Measurements from ENCODE around the gene PRDM10.
A peak's percentile ranks its signal among the peaks of the same experiment; 100 is the strongest.
"Not testable (repeated sequence)": the region's sequence is repeated elsewhere in the genome, so short reads cannot be mapped to it uniquely, and the experiment has no call there.

PRDM10 gene

DNA sequence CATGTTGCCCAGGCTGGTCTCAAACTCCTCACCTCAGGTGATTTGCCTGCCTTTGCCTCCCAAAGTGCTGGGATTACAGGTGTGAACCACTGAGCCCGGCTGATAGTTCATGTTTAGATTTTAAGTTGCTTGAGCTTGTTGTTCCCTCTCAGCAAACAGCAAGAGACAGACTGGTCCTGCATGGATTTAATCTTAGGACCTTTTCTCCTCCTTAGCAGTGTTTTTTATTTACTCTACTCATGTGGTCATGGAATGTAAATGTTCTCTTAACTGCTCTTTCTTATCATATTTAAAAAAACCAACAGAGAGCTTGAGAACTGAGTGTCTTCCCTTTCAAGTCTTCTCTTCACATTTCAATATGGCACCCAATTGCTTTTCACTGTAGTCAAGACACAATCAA, 22.7 kb upstream of the PRDM10 start:
- no peak for DNase-seq
- H3K27me3 Mint-ChIP-seq: peaks cover 11% of the 10 kb centered on the region
- CTCF ChIA-PET: no interaction called here
- no peak overlapping the region for H3K27ac Mint-ChIP-seq
- no peaks in the 10 kb centered on the region for H3K36me3 Mint-ChIP-seq
- H3K4me1 Mint-ChIP-seq: no peaks in the 10 kb centered on the region
- H3K9me3 Mint-ChIP-seq: no peaks in the 10 kb centered on the region
- H3K4me3 Mint-ChIP-seq: no peak overlapping the region

DNA sequence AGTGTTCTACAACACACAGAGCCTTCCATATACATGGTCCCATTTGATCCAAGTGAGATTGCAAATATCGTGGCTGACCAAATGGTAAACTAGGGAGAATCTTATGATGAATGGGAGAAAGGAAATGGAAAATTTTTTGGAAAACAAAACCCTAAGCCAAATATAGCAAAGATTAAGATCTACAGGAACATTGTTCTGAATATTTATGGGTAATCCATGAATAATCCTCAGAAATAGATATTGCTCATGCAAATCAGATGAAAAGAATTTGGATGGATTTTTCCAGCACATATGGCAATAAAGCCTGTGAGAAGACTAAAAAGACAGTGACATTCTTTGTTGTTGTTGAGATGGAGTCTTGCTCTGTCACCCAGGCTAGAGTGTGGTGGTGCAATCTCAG, 21.7 kb upstream of the PRDM10 start:
- CTCF ChIA-PET: no interaction called here

DNA sequence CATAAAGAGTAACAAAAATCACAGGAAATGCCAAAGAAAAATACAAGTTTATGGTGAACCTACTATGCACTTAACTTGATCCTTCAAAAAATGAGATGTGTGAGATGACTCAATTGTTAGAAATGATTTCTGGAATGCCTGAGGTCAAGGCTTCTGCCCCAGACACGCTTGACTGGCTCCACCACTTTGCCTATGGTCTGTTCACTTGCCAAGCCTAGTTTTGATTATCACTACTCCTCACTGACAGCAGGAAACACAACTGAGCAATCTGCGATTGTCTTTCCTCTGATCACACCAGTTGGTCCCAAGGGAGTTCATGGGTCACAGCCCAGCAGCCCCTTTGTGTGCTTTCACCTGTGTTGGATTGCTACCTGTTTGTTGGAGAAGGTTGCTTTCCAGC, 20.6 kb upstream of the PRDM10 start:
- no peaks in the 10 kb centered on the region for H3K4me1 Mint-ChIP-seq
- CTCF ChIA-PET: no interaction called here
- peaks cover 11% of the 10 kb centered on the region for H3K27me3 Mint-ChIP-seq
- no peak for DNase-seq
- H3K4me3 Mint-ChIP-seq: no peak overlapping the region
- no peaks in the 10 kb centered on the region for H3K9me3 Mint-ChIP-seq
- no peaks in the 10 kb centered on the region for H3K36me3 Mint-ChIP-seq
- no peak overlapping the region for H3K27ac Mint-ChIP-seq

More for the DNA sequence above, 21.7 kb upstream of the PRDM10 start:
- H3K27ac Mint-ChIP-seq: no peak overlapping the region
- no peak overlapping the region for H3K4me3 Mint-ChIP-seq
- no peaks in the 10 kb centered on the region for H3K4me1 Mint-ChIP-seq
- no peaks in the 10 kb centered on the region for H3K36me3 Mint-ChIP-seq
- H3K27me3 Mint-ChIP-seq: peaks cover 11% of the 10 kb centered on the region
- no peak for DNase-seq
- H3K9me3 Mint-ChIP-seq: no peaks in the 10 kb centered on the region

DNA sequence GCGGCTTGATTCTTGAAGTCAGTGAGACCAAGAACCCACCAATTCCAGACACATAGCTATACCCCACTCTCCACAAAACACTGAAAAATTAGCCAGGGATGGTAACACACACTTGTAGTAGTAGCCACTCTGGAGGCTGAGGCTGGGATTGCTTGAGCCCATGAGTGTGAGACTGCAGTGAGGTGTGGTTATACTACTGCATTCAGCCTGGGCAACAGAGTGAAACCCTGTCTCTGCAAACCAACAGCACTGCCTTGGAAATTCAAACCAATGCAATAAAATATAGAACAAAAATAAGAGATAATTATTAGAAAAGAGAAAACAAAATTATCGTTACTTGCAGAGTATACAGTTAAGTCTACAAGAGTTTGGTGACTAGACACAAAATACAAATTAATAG, 20.2 kb upstream of the PRDM10 start:
- H3K27ac Mint-ChIP-seq: no peak overlapping the region
- CTCF ChIA-PET: no interaction called here
- no peak for DNase-seq
- peaks cover 11% of the 10 kb centered on the region for H3K27me3 Mint-ChIP-seq
- no peak overlapping the region for H3K4me3 Mint-ChIP-seq
- no peaks in the 10 kb centered on the region for H3K36me3 Mint-ChIP-seq
- H3K9me3 Mint-ChIP-seq: no peaks in the 10 kb centered on the region
- no peaks in the 10 kb centered on the region for H3K4me1 Mint-ChIP-seq

DNA sequence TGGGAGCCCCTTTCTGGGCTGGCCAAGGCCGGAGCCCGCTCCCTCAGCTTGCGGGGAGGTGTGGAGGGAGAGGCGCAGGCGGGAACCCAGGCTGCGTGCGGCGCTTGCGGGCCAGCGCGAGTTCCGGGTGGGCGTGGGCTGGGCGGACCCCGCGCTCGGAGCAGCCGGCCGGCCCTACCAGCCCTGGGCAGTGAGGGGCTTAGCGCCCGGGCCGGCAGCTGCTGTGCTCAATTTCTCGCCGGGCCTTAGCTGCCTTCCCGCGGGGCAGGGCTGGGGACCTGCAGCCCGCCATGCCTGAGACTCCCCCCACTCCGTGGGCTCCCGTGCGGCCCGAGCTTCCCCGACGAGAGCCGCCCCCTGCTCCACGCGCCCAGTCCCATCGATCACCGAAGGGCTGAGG, 19.0 kb upstream of the PRDM10 start:
- not testable (repeated sequence) for H3K36me3 Mint-ChIP-seq, DNase-seq, H3K4me1 Mint-ChIP-seq, H3K4me3 Mint-ChIP-seq, H3K9me3 Mint-ChIP-seq, H3K27ac Mint-ChIP-seq
- peaks cover 11% of the 10 kb centered on the region for H3K27me3 Mint-ChIP-seq
- CTCF ChIA-PET: interaction anchor here (1.1 kb wide), 1 partner anchor 96 kb away, joined by 3 read pairs; no protein-coding TSS in a partner anchor

DNA sequence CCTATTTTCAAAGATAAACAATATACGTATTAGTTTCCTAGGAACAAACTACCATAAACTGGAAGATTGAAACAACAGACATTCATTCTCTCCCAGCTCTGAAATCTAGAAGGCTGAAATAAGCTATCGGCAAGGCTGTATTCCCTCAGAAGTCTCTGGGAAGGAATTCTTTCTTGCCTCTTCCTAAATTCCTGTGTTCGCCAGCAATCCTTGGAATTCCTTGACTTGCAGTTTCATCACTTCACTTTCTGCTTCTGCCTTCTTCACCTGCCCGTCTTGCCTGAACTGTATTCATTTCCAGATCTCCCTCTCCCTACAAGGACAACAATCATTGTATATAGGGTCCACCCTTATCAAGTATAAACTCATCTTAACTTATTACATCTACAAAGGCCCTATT, 17.7 kb upstream of the PRDM10 start:
- no peak overlapping the region for H3K27ac Mint-ChIP-seq
- no peaks in the 10 kb centered on the region for H3K9me3 Mint-ChIP-seq
- H3K27me3 Mint-ChIP-seq: peaks cover 17% of the 10 kb centered on the region
- no peak overlapping the region for H3K4me3 Mint-ChIP-seq
- no peaks in the 10 kb centered on the region for H3K36me3 Mint-ChIP-seq
- DNase-seq: no peak
- H3K4me1 Mint-ChIP-seq: no peaks in the 10 kb centered on the region
- CTCF ChIA-PET: no interaction called here

DNA sequence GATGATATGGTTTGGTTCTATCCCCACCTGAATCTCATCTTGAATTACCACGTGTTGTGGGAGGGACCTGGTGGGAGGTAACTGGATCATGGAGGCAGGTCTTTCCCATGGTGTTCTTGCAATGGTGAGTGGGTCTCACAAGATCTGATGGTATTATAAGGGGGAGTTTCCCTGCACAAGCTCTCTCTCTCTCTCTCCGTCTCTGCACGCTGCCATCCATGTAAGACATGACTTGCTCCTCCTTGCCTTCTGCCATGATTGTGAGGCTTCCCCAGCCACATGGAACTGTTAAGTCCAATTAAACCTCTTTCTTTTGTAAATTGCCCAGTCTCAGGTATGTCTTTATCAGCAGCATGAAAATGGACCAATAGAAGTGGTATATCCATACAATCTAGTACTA, 13.2 kb upstream of the PRDM10 start:
- H3K4me3 Mint-ChIP-seq, H3K36me3 Mint-ChIP-seq, CTCF ChIA-PET, DNase-seq, H3K27ac Mint-ChIP-seq, H3K4me1 Mint-ChIP-seq, H3K9me3 Mint-ChIP-seq, H3K27me3 Mint-ChIP-seq: not testable (repeated sequence)

DNA sequence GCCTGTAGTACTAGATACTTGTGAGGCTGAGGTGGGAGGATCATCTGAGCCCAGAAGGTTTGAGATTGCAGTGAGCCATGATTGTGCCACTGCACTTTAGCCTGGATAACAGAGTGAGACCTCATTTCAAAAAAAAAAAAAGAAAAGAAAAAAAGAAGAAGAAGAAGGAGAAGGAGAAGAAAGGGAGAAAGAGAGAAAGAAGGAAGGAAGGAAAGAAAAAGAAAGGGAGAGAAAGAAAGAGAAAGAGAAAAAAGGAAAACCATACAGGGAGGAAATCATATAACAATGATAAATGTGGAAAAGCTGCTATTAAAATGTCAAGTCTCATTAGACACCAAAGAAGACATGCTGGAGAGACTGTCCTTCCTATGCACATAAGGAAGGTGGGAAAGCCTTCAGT, 5.7 kb upstream of the PRDM10 start:
- H3K4me3 Mint-ChIP-seq: no peak overlapping the region
- H3K27me3 Mint-ChIP-seq: peaks cover 7% of the 10 kb centered on the region
- CTCF ChIA-PET: no interaction called here

DNA sequence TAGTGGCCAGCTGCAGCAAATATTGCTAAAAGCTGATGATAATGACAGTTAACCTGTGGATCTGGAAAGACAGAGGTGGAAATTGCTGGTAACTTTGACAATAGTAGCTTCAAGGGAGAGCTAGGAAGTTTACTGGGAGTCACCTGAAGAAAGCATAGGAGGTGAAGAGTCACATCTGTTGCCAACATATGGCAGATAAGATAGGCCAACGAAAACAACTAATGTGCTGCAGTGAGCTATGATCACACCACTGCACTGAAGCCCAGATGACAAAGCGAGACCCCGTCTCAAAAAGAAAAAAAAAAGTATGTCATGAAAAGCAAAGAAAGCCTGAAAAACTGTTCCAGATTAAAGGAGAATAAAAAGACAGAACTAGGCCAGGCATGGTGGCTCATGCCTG, 4.3 kb upstream of the PRDM10 start:
- Mint-ChIP-seq H3K27me3 (peaks cover 11% of the 10 kb centered on the region), H3K36me3 (peaks cover 1% of the 10 kb centered on the region), H3K4me1 (peaks cover 14% of the 10 kb centered on the region), H3K4me3 (no peak overlapping the region), H3K9me3 (no peaks in the 10 kb centered on the region), H3K27ac (no peak overlapping the region)
- CTCF ChIA-PET: interaction anchor here (0.5 to 1.0 kb wide), 2 partner anchors 15 to 206 kb away, joined by 3 read pairs; no protein-coding TSS in a partner anchor
- DNase-seq: no peak

More for the DNA sequence above, 5.7 kb upstream of the PRDM10 start:
- peaks cover 1% of the 10 kb centered on the region for H3K36me3 Mint-ChIP-seq
- H3K4me1 Mint-ChIP-seq: peaks cover 14% of the 10 kb centered on the region
- H3K27ac Mint-ChIP-seq: no peak overlapping the region
- DNase-seq: no peak
- no peaks in the 10 kb centered on the region for H3K9me3 Mint-ChIP-seq

DNA sequence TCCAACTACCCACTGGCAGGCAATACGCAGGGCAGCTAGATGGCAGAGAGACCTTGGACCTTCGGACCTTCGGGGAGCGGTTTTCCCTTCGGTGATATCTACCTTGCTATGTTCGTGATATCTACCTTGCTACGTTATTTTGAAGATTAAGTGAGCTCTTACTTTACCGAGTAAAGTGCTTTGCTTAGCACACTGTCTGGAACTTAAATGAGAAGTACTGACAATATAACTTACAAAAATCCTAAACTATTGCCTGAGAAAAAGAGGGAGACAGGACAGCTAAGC, 1.0 kb upstream of the PRDM10 start:
- H3K9me3 Mint-ChIP-seq: no peaks in the 10 kb centered on the region
- peaks cover 38% of the 10 kb centered on the region for H3K4me1 Mint-ChIP-seq
- no peak for DNase-seq
- peaks cover 8% of the 10 kb centered on the region for H3K36me3 Mint-ChIP-seq
- H3K27me3 Mint-ChIP-seq: peaks cover 11% of the 10 kb centered on the region
- H3K4me3 Mint-ChIP-seq: peak overlapping the region; percentile 99
- CTCF ChIA-PET: interaction anchor here (1.1 to 1.4 kb wide), 3 partner anchors 11 to 150 kb away, joined by 3 to 4 read pairs (median 3); no protein-coding TSS in a partner anchor
- H3K27ac Mint-ChIP-seq: peak overlapping the region; percentile 100

DNA sequence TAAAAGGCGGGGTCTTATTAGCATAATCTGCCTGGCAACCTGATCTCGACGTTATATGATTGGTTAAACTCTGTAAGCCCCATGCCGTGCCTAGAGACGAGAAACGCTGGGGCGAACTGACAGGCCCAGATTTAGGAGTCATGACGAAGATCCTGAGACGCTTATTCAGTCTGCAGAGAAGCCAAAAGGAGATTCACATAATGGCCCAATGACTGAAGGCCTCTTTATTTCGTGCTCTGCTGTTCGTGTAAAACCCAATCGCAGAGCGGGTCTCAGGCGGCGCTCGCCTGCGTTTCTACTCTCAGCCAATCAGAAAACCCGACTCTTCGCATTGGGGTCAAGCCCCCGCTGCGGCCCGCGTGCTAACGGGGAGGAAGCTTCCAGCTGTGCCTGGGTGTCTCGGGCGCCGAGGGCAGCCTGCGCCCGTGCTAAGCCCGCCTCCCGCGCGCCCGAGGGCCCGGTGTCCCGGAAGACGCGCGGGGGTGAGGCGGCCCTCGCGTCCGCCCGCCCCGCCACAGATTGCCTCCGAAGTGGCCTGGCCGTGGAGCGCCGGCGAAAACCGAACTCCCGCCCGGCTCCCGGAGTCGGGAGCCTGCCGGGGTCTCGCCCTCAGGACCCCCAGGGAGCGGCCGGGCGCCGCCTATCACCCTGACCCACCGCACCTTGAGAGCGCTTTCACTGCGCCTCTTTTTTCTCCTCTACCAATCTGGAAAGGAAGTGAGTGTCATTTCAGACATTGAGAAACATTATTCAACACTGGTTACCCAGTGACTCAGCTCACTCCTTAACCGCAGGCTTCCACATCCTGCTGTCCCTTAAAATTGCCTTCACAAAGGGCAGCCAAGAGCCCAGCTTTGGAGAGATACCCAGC, 446 bp upstream of the PRDM10 start:
- Mint-ChIP-seq H3K9me3 (no peaks in the 10 kb centered on the region), H3K27me3 (peaks cover 6% of the 10 kb centered on the region), H3K4me3 (peak overlapping the region; percentile 99), H3K36me3 (peaks cover 8% of the 10 kb centered on the region), H3K4me1 (peaks cover 40% of the 10 kb centered on the region), H3K27ac (peak overlapping the region; percentile 100)
- CTCF ChIA-PET: interaction anchor here (1.1 to 1.4 kb wide), 2 partner anchors 11 to 150 kb away, joined by 3 to 4 read pairs; no protein-coding TSS in a partner anchor
- DNase-seq: peak; percentile 94

DNA sequence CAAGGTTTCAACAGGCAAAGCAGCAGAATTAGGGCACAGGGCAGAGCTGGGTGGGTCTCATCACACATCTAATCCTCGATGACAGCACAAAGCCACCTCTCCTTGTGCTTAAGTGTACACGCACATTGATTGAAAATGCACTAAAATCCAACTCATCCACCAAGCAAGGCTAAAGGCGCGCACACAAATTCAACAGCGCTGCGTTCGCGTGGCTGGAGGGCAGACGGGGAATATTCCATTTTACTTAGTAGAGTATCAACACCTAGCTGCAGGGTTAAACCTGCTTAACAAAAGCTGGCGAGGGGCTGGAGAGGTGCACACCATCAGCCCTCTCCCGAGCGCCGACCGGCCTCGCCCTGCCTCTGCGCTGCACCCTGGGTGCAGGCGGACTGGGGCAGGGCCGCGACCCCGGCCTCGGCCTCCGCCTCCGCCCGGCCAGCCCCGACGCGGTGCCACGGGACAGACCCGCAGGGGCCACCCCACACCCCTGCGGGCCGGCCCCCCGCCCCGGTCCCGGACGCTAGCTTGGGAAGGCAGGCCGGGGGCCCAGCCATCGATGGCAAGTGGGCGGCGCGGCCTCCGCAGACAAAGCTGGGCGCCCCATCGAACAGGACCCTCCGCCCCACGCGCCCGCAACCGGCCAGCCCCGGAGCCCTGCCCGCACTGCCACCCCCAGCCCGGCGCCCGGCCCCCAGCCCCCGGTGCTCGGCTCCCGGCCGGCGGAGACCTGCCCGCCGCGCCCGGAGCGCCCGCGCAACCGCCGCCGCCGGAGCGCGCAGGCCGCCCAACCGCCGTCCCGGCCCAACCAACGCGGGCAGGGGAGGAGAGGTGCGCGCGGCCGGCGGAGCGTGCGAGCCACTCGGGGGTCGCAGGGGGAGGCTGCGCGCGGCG, 929 bp downstream of the PRDM10 start:
- peaks cover 13% of the 10 kb centered on the region for H3K36me3 Mint-ChIP-seq
- no peak for DNase-seq
- peak overlapping the region; percentile 100 for H3K27ac Mint-ChIP-seq
- H3K27me3 Mint-ChIP-seq: peaks cover 4% of the 10 kb centered on the region
- CTCF ChIA-PET: interaction anchor here (0.9 to 1.8 kb wide), 2 partner anchors 9 to 69 kb away, joined by 3 to 6 read pairs; no protein-coding TSS in a partner anchor
- H3K4me1 Mint-ChIP-seq: peaks cover 40% of the 10 kb centered on the region
- H3K4me3 Mint-ChIP-seq: peak overlapping the region; percentile 99
- H3K9me3 Mint-ChIP-seq: no peaks in the 10 kb centered on the region

DNA sequence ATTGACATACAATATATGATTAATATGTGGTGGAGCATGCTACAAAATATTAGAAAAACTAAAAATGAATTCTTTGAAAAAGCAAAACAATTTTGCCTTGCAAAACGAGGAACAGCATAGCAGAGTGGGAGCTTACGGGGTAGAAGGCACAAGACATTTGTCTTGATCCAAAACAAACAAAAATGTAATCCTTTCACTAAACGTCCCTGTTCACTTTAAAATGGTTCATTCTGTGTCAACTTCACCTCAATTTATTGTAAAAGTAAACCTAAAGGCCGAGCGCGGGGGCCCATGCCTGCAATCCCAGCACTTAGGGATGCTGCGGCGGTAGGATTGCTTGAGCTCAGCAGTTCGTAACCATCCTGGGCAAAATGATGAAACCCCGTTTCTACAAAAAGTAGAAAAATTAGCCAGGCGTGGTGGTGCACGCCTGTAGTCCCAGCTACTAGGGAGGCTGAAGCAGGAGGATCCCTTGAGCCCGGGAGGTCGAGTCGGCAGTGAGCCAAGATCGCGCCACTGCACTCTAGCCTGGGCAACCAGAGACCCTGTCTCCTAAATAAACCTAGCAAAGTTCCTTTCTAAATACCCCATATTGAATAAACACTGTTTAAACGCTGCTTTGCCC, 2.0 kb downstream of the PRDM10 start:
- Mint-ChIP-seq H3K27ac (peak overlapping the region; percentile 97), H3K4me3 (peak overlapping the region; percentile 92), H3K27me3 (peaks cover 4% of the 10 kb centered on the region), H3K4me1 (peaks cover 40% of the 10 kb centered on the region), H3K9me3 (no peaks in the 10 kb centered on the region), H3K36me3 (peaks cover 16% of the 10 kb centered on the region)
- CTCF ChIA-PET: interaction anchor here (1.8 kb wide), 1 partner anchor 8 kb away, joined by 6 read pairs; no protein-coding TSS in a partner anchor
- no peak for DNase-seq

DNA sequence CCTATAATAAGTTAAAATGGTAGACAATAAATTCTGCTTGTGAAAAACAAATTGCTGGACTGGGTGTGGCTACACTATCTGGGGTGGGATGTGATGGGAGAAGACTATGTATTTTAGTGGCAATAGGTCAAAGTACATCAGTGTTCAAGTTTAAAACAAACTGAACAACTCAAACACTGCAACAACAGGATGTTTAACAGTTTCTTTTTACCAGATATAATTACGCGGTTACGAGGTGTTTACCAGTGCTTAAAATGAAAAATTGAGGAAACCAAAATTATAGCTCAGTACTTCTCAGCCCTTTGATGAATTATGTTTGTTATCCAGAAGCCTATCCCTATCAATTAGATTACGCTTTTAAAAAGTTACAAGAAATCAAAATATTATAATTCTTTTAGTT, 3.2 kb downstream of the PRDM10 start:
- Mint-ChIP-seq H3K36me3 (peaks cover 16% of the 10 kb centered on the region), H3K9me3 (no peaks in the 10 kb centered on the region), H3K4me1 (peaks cover 38% of the 10 kb centered on the region), H3K27me3 (peaks cover 4% of the 10 kb centered on the region), H3K4me3 (no peak overlapping the region), H3K27ac (no peak overlapping the region)
- no peak for DNase-seq
- CTCF ChIA-PET: no interaction called here
